NCI-H524 (cell line): ENCODE measurements around the gene BCORL1.

Source experiments
- DNase-seq, 2 experiments: peaks; one replicate each; lab custom pipeline; 2025; lab: John Stamatoyannopoulos, UW

The BCORL1 gene

GRCh38 chrX:130060122-130061069, 78.0 kb downstream of the BCORL1 start:
- peak; percentile 58 to 72 for DNase-seq

DNA sequence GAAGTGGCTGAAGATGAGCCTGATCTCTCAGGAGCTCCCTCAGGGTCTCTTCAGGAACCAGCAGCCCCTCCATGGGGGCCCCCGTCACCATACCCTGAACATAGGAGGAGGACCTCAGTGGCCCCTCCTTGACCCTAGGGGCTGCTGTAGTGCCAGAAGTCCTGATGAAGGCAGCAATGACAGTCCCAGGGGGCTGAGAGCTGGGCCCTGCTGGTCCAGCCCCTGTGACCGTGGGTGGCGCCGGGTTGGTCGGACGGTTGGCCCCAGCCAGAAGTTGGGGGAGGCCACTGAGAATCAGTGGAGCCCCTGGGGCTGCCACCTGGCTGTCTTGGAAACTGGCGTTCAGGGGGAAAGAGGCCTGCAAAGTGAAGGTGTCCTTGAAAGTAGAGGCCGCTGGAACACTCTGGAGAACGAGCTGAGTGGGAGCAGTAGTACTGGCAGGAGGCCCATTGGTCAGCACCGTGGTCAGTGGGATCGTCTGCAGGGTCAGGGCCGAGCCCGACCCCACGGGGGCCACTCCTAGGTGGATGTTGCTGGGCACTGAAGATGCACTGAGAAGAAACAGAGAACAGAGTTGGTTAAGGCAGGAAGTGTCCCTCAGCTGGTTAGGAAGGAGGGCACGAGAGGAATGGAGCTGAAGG, 84.7 kb downstream of the BCORL1 start:
- no peak for DNase-seq

DNA sequence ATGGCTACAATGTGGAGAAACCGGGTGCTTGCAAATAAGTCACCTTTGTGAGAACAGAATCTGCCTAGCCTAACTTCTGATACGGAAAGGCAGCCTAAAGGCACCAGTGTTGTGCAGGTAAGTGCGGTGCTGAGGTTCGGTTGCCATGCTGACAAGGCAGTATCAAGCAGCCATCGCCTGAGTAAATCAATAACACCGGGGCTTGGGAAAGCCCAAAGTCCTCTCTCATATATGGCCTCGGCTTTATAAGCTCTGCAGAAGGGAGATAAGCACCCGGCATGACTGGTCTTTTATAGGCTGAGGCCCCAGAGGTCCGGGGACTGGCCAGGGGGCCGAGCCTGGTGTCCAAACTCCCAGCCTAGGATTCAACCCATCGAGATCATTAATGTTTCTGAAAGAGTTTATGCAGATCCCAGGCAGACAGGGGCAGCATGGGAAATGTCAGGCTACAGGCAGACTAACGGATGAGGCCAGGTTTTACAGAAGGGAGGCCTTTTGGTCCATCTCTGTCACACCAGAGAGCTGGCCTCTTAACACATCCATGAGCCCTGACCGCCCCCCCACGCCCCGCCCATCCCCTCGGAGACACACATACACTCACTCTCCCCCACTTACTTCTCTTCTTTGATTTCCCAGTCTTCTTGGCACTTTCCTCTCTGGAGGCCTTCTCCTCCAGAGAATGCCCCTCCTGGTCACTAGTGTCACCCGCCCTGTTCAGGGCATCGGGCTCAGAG, 89.3 kb downstream of the BCORL1 start:
- no peak for DNase-seq

DNA sequence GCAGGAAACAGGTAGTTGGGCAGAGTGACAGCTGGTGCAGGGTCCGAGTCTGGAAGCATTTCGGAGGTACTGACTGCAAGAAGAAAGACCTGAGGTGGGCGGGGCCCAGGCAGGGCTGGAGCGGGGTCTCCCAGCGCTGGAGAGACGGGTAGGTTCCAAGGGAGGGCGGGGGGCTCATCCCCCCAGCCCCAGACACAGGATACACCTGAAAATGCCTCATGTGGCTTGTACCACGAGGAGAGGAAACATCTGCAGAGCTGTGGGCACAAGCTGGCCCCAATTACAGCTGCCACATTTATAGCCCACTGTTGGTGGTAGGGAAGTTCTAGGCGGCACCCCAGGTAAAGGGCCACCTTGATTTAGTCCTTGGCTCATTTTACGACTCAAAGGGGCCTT, 89.9 kb downstream of the BCORL1 start:
- no peak for DNase-seq

DNA sequence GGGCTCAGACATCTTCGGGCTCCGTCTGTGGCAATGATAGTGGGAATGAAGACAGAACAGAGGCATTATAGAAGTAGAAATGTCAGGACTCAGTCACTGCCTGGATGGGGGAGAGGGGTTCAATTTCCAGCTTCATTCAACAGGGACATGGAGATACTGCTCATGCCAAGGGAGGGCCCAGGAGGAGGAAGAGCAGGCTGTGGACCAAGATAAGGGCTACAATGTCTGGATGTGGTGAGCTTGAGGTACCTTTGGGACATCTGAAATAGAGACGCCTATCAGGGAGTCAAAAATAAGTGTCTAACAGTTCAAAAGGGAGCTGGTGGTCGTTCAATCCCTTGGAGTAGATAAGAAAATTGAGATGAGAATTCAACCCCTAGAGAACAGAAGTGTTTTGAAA, 93.3 kb downstream of the BCORL1 start:
- DNase-seq, result no peak

- peak; percentile 85 to 88 for DNase-seq
Observed at GRCh38 chrX:130079824-130080406, 97.5 kb downstream of the BCORL1 start.

GRCh38 chrX:130080791-130081367, 98.4 kb downstream of the BCORL1 start:
- DNase-seq, result no peak

- peak; percentile 72 to 82 for DNase-seq
Observed at GRCh38 chrX:130081421-130082045, 99.1 kb downstream of the BCORL1 start.

DNA sequence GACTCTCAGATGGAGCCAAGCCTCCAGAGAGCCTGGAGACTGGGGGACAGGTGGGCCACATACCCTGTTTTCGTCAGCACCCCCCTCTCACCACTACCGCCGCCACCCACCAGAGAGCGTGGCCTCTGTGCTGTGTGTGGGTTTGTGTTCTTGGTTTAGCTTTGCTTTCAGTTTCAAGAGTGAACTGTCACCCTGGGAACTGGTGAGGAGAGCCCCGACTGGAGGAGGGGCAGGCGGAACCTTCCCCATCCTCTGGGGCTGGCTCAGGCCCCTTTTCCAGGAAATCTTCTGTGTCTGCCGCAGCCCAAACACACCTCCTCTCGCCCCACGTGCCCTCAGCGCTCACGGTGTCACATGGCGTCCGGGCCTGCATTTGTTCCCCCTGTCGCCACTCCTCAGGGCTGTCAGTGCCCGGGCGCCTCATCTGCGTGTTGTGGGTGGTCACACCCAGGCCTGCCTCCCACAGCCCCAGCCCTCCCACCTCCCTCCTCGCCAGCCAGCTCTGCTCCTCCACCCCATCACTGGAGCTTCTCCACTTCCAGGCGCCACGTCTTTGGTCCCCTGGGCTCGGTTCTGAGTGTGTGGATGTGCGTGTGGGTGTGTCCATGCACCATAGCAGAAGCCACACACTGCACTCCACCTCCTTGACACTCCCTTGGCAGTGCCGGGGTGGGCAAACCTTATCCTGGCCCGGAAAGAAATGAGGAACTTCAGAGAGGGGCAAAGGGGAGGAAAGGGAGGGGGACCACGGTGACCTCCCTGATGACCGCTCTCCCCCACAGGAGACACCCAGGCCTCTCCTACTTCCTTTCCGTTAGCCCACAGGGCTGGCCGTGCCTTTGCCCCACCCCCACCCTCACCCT, 100.0 kb downstream of the BCORL1 start:
- no peak for DNase-seq

GRCh38 chrX:130083107-130083490, 100.7 kb downstream of the BCORL1 start:
- DNase-seq, result no peak

GRCh38 chrX:130083656-130084382, 101.4 kb downstream of the BCORL1 start:
- DNase-seq, result no peak

DNA sequence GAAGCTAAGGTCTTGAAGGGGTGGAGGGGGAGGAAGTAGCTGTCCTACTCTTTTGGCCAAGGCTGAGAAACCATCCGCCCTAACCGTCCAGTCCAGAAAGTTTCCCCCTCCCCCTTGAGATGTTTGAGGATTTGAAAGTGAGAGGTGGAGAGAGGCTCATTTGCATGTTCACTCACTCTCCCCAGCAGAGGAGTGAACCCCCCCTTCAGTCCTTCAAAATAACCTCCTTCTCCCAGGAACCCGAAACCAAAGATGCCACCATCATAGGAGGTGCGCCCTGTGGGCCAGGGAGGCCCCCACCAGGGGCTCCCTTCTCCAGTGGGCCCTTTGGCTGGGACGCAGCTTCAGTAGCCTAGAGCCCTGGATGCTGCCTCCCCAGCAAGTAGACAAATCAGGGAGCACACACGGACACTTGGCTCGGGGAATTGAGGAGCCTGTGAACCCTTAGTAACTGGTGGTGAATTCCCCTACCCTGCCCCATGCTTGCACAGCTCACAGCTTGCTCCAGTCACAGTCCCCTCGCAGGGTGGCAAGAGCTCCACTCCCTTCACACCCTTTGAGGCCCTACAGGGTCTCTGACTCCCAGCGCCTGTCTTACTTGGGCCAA, 102.3 kb downstream of the BCORL1 start:
- DNase-seq, result no peak

GRCh38 chrX:130085551-130086446, 103.4 kb downstream of the BCORL1 start:
- peak in 1 of 2 experiments; percentile 13 for DNase-seq

- no peak for DNase-seq
Observed at GRCh38 chrX:130086447-130087206, 104.2 kb downstream of the BCORL1 start.

DNA sequence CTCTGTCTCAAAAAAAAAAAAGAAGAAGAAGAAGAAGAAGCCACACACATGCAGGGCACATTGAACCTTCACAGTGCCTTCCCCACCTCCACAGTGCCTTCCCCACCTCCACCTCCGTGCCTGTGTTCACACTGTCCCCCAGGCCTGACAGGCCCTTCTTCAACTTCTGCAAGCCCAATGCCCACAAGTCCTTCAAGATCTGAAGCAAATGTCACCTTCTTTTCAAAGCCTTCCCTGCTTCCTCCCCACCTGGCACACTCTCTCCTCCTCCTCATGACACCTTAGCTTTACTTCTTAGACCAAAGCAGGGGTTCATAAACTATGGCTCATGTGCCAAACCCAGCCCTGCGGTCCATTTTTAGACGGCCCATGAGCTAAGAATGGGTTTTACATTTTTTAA, 107.9 kb downstream of the BCORL1 start:
- no peak for DNase-seq

GRCh38 chrX:130091980-130092522, 109.6 kb downstream of the BCORL1 start:
- no peak for DNase-seq

GRCh38 chrX:130093271-130093670, 110.8 kb downstream of the BCORL1 start:
- DNase-seq, result no peak
